Globus pallidus (tissue), 1 donor: ENCODE results near the gene OVCA2.
"Not testable (repeated sequence)": the region's sequence is repeated elsewhere in the genome, so short reads cannot be mapped to it uniquely, and the experiment has no call there.

ENCODE experiments used
- DNase-seq: peaks from one replicate; pipeline ENCODE4 v3.0.0-alpha.2; 2015; ENCODE audit warnings: low spot score

The OVCA2 gene

GRCh38 chr17:2041561-2042389 lies at the start of gene OVCA2:
Gene OVCA2 (plus strand): TSS chr17:2042022. CDS start chr17:2042048, 26 bp downstream.
- DNase-seq = peak; percentile 90

DNA sequence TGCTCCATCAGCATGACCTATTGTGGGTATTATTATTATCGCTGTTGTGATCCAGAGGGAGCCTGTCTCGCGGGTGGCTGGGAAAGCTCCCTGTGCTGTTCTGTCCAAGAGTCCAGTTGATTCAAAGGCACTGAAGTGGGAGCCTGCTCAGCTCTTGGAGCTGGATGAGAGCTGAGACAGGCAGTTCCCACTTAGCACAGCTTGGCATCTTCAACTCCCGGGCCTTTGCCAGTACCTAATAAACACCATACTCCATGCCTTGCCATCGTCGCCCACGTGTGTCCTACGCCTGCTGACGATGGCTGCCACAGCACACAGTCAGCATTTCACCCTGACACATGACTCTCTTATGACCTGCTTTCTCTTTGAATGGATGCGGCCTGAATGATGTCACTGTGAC lies 49.3 kb upstream of the OVCA2 start:
- peak; percentile 44 for DNase-seq

DNA sequence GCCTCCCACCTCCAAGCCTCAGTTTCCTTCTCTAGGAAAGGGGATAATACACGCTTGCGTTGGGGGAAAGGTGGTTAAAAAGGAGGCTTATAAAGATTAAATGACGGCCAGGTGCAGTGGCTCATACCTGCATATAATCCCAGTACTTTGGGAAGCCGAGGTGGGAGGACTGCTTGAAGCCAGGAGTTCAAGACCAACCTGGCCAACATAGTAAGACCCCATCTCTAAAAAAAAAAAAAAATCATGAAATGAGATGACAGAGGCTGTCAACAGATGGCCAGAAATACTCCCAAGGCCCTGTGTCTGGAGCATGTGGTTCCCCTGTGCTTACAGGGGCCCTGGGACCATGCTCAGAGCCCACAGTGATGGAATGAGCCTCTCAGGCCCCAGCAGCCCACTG lies 47.1 kb upstream of the OVCA2 start:
- DNase-seq = no peak

DNA sequence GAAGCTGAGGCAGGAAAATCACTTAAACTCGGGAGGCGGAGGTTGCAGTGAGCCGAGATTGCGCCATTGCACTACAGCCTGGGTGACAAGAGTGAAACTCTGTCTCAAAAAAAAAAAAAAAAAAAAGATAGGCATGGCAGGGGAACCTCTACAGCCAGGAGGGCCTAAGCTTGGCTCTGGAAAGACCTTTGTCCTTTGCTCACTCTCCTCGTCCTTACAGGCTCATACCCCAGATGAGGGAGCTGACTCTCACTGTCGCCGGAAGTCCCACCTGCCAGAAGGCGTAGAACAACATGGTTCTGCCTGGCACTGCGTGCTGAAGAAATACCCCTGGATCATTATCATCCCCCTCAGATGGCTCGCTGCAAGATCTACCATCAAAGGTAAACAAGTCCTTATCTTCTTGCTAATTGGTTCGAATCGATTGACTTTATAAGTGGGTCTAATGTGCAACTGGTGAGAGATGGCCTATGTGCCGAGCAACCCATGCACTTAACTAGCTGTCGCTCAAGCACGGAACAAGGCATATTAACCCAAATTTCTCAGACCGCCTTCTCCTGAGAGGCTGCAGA lies 46.4 kb upstream of the OVCA2 start:
- DNase-seq = no peak

- DNase-seq = no peak
These were observed 45.7 kb upstream of the OVCA2 start for GRCh38 chr17:1995907-1996799.

DNA sequence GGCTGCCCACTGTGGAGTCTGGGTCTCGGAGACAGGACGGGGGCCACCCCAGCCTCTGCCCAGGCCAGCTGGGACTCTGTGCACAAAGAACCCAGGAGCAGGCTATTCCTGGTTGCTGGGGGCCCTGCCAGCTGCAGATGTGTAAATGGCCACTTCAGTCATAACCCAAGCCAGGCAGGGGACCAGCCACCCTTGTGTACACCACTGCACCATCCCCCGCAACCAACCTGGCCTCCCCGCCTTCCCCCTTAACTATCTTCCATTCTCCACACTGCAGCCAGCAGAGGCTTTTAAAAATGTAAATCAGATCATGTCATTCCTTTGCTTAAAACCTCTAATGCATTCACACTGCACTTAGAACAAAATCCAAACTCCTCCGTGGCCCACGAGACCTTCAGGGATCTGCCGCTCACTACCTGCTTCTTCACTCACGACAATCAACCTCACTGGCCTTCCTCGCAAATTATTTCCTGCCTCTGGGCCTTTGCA lies 45.0 kb upstream of the OVCA2 start:
- DNase-seq = no peak

DNA sequence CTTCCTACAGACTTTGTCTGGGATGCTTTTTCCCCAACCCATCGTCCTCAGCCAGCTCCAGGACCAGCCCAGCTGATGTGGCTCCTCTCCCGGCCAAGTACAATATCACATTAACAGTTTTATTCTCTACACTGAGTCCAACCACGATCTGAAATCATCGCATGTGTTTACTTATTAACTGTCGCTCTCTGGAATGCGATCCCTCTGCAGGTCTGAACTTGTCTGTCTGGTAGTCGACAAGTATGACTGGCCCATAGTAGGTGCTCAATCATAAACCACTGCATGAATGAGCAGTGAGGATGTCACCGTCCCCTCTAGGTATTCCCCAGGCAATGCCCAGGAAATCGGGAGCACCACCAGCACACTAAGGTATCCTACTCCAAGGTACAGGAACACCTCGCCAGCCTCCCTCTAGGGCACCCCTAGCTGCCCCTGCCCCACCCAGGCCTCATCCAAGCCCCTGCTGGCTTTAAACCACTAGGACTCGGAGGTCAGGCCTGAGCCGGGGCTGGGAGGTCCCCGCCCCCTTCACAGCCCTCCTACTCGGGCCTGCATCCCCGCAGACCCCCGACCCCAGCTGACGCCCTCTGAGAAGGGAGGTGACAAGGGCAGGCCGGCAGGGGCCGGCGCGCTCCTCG lies 44.4 kb upstream of the OVCA2 start:
- no peak for DNase-seq

GRCh38 chr17:1997927-1998742 lies 43.7 kb upstream of the OVCA2 start:
- DNase-seq = no peak

DNA sequence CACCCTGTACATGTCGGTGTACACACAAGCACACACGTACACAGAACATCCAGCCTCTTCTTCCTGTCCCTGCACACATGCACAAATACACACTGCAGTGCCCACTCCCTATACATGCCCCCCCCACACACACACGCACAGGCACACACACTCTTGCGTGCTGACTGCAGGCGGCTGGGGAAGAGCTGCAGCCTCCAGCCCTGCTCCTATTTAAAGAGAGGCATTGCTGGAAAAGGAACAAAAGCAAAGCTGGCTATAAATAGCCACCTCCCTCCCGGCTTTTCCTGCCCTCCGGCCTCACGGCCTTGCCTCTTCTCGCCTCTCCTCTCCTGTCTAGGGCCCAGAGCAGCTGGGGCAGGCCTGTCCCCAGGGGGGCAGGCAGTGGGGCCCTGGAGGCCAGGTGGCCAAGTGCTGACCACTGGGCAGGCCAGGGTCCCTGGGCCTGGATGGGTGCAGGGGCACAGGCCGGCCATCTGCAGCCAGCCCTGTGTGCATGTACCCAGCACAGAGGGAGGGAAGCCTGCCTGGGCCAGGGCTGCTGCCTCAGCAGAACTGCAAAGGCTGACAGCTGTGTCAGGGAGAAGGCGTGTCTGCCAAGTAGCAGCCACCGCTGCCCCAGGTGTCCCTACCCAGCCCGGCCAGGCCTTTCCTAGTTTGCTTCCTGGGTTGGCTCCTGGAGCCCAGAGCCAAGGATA lies 42.1 kb upstream of the OVCA2 start:
- peak; percentile 32 for DNase-seq

GRCh38 chr17:2002767-2003329 lies 39.0 kb upstream of the OVCA2 start:
- no peak for DNase-seq

DNA sequence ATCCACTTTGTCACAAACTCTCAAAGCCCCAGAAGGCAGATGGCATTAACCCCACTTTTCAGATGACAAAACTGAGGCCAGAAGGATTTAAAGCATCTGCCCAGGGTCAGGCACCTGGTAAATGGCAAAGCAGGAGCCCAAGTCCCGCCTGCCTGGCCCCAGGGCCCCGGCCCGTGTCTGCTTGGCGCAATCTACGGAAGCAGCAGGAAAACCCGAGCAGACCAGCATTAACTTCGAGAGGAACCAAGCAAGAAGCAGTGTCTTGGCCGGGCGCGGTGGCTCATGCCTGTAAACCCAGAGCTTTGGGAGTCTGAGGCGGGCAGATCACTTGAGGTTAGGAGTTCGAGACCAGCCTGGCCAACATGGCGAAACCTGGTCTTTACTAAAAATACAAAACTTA lies 38.3 kb upstream of the OVCA2 start:
- DNase-seq = no peak

DNA sequence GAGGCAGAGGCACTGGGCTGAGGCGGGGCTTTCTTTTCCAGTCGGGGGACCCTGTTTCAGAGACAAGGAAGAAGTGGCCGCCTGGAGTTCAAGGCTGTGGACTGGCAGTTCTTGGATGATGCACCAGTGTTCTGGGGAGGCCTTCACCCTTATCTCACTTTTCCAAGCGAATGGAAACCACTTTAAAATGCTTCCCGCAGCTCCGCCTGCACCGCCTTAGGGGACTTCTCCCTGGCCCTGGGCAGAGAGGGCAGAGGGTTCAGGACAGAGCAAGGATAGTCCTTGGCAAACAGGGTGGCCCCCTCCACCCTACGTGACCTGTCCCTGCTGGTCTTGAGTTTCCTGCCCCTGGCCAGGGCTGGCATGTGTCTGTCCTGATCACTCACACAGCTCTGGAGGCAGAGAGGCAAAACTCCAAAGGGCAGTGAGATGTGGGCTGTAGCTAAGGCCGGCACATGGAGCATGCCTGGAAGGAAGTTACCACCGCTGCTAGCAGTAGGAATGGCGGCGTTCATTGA lies 37.3 kb upstream of the OVCA2 start:
- no peak for DNase-seq

- no peak for DNase-seq
These were observed 33.3 kb upstream of the OVCA2 start for GRCh38 chr17:2008332-2009126.

DNA sequence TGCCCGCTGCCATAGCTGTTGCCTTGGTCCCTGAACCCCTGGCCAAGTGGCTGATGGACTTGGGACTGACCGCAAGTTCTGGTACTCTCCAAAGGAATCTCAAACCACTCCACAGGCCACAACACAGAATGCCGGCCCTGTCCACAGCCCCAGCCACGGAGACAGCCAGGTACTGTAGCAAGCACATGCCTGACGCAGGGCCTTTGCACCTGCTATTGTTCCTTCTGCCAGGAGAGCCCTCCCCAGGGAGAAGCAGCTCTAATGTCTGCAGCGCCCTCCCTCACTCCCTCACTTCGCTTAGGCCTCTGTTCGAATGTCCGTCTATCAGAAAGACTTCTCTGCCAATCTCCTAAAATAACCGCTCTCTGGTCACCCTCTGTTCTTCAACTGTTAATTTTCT lies 32.1 kb upstream of the OVCA2 start:
- DNase-seq = no peak

DNA sequence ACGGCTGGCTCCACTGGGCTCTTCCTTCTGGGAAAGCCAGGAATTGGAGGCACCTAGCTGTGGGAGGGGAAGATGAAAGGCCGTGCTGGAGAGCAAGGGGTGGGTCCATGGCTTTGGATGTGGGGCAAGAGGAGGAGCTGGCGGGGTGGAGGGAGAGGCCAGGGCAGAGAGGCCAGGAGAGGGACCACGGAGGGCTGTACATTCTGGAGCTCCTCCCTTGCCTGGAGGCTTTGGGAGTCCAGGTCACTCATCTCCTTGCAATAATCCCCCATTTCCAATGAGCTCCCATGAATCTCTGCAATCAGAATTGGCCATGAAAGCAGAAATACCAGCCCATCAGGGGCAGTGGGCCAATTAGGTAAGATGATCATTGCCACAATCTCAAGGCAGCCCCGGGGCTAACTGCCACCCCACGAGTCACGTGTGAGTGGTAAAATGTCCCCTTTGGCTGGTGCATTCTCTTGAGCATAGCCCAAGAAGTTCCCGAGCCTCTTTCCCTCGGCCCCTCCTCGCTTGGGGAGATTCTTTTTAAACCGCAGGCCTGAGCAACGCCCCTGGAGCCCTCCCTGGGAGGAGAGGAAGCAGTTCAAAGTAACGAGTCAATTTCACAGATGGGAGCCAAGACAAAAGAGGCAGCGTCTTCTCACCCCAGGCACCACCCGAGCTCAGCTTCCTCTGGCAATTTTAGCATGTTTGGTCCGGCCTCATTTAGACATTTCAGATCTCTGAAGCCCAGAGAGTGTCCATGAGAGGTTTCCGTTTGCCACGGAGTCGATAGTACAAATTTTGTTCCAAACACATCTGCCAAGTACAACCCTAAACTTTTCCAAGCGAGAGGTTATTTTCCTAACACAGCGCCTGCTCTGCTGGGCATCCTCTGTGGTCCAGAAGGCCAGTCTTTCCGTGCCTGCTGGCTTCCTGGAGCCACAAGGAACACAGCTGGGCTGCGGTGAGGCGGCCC lies 30.1 kb upstream of the OVCA2 start:
- DNase-seq = no peak

GRCh38 chr17:2012499-2012898 lies 29.3 kb upstream of the OVCA2 start:
- no peak for DNase-seq

GRCh38 chr17:2013220-2013993 lies 28.4 kb upstream of the OVCA2 start:
- DNase-seq = not testable (repeated sequence)
